Measurements from ENCODE around the gene DHRSX.

The DHRSX gene

GRCh38 chrX:2497961-2498780, 2.6 kb downstream of the DHRSX start:
- Histone ChIP-seq H3K36me3 (ENCODE audit: control insufficient read depth in 2 of 2, insufficient read depth in 1 of 2, low read length in 2 of 2) (peaks cover 7 to 14% of the 10 kb centered on the region in 2 experiments; a peak in 2 of 3 replicates), H3K9me3 (ENCODE audit: control insufficient read depth, insufficient read depth, low read depth, low read length) (no peaks in the 10 kb centered on the region), H3K4me1 (ENCODE audit: control insufficient read depth, insufficient read depth, low read length) (peaks cover 13% of the 10 kb centered on the region), H3K4me3 (ENCODE audit: low read depth, low read length) (no peak overlapping the region), H3K27ac (ENCODE audit: extremely low read depth, low read depth, low read length) (peak overlapping the region; percentile 95)
- POLR2A ChIA-PET, result no interaction called here
- CTCF ChIA-PET, result no interaction called here
- peak; percentile 72; the same call in 1 of the 2 replicates for TF ChIP-seq ZBTB20 (tag by site-specific recombination; IDR thresholded peaks at IDR 0.05)
- peak; percentile 86 for TF ChIP-seq TRIM28 (IDR thresholded peaks at IDR 0.05; ENCODE audit: borderline replicate concordance, low read length)
- TF ChIP-seq ZNF561 (tag by site-specific recombination; IDR thresholded peaks at IDR 0.05; ENCODE audit: borderline replicate concordance), result peak; percentile 23; the same call in 1 of the 2 replicates
- no peak for TF ChIP-seq ZBTB44 (tag by site-specific recombination; IDR thresholded peaks at IDR 0.05)
- TF ChIP-seq ZNF692 (tag by site-specific recombination; IDR thresholded peaks at IDR 0.05), result peak; percentile 79
- peak; percentile 77; the same call in 1 of the 2 replicates for TF ChIP-seq ZFP69B (tag by site-specific recombination; IDR thresholded peaks at IDR 0.05)

GRCh38 chrX:2495595-2495994, 5.2 kb downstream of the DHRSX start:
- Histone ChIP-seq H3K36me3 (ENCODE audit: control insufficient read depth in 2 of 2, insufficient read depth in 1 of 2, low read length in 2 of 2) (peaks cover 7 to 17% of the 10 kb centered on the region in 2 experiments; a peak in 2 of 3 replicates), H3K4me3 (ENCODE audit: low read depth, low read length) (no peak overlapping the region), H3K9me3 (ENCODE audit: control insufficient read depth, insufficient read depth, low read depth, low read length) (no peaks in the 10 kb centered on the region), H3K27ac (ENCODE audit: extremely low read depth, low read depth, low read length) (no peak overlapping the region), H3K4me1 (ENCODE audit: control insufficient read depth, insufficient read depth, low read length) (0 out of 2 replicates have a peak, but pooled peaks cover 3% of the 10 kb centered on the region)
- TF ChIP-seq ZNF362 (tag by site-specific recombination; IDR thresholded peaks at IDR 0.05), result no peak
- TF ChIP-seq ZNF132 (tag by site-specific recombination; IDR thresholded peaks at IDR 0.05; ENCODE audit: borderline replicate concordance), result no peak
- TF ChIP-seq PBX3 (CRISPR knock-in tag; IDR thresholded peaks at IDR 0.05), result no peak
- no peak for TF ChIP-seq ATF2 (tag by site-specific recombination; IDR thresholded peaks at IDR 0.05; ENCODE audit: low read depth)
- TF ChIP-seq ZNF16 (tag by site-specific recombination; IDR thresholded peaks at IDR 0.05; ENCODE audit: low read depth), result no peak
- TF ChIP-seq ZNF133 (tag by site-specific recombination; IDR thresholded peaks at IDR 0.05), result no peak
- TF ChIP-seq ZNF169 (tag by site-specific recombination; IDR thresholded peaks at IDR 0.05), result no peak
- TF ChIP-seq ZNF202 (tag by site-specific recombination; IDR thresholded peaks at IDR 0.05; ENCODE audit: borderline replicate concordance), result no peak
- TF ChIP-seq ZNF777 (tag by site-specific recombination; IDR thresholded peaks at IDR 0.05; ENCODE audit: borderline replicate concordance), result no peak
- no peak for TF ChIP-seq BCL6B (tag by site-specific recombination; IDR thresholded peaks at IDR 0.05)
- CTCF ChIA-PET, result no interaction called here
- POLR2A ChIA-PET, result no interaction called here

All from HEK293 (cell line).